GM21619 (cell line): ENCODE data around the gene RNF113B.

Experiments
- ATAC-seq: cut with Tn5 transposase; IDR thresholded peaks from one replicate; pipeline ENCODE4 v1.9.1; 2021; ENCODE audit not compliant: unreplicated experiment

RNF113B gene

DNA sequence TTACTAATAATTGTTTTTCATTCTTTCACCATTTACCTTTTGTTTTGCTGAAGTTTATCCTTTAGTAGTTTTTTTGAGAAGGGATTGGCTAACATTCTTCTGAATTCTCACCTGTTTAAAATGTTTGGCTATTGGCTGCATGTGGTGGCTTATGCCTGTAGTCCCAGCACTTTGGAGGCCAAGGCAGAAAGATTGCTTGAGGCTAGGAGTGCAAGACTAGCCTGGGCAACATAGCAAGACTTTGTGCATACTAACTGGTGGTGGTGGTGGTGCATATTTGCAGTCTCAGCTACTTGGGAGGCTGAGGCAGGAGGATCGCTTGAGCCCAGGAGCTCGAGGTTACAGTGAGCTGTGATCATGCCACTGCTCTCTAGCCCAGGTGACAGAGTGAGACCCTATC is 27.5 kb upstream of the RNF113B start:
- no peak for ATAC-seq

DNA sequence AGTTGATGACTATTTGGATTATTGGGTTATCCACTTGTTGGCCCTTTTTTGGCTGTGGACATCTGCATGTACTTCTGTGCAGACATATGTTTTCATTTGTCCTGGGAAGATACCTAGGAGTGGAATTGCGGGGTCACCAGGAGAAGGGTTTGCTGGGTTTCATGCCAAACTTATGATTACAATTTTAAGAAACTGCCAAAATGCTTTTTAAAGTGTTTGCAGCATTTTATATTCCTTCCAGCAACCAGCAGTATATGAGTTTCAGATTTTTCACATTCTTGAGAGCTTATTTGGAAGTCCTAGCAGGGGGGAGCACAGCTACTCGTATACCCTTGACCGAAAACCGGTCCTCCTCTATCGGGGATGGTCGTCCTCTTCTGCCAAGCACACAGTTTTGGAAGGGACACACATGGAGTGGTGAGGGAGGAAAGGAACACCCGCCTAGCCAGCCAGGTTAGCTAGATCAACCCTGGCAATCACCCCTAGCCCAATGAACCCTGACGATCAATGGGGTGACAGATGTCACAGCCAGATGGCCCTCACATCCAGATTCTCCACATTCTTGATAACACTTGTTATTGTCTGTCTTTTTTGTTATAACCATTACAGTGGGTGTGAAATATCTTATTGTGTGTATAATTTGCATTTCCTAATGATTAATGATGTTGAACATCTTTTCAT is 26.7 kb upstream of the RNF113B start:
- ATAC-seq, result no peak

DNA sequence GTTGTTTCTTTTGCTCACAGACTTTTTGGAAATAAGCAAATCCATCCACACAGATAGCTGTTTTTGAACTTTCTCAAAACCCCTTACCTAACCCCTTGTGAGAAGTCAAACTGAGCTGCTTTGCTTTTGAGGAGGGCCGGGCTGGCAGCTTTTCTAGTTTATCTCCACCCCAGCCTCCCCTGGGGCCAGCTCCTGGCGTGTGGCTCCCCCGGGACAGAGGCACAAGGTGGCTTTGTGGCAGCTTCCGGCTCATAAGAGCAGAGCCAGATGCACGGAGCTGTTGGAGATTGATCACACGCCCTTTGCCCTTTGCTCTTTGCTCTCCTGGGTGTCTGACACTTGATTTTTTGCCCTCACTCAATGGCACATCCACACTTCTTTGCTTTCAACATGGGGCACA is 24.9 kb upstream of the RNF113B start:
- ATAC-seq, result no peak

DNA sequence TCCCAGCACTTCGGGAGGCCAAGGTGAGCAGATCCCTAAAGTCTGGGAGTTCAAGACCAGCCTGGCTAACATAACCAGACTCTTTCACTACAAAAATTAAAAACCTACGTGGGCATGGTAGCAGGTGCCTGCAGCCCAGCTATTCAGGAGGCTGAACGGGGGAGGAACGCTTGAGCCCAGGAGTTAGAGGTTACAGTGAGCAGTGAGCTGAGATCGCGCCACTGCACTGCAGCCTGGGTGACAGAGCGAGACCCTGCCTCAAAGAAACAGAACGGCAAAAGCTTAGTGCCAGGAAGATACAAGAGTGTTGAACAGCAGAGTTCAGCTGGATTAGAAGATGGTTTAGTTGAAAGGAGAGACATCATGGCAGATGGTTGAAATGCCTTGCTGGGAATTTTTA is 24.1 kb upstream of the RNF113B start:
- ATAC-seq, result no peak

DNA sequence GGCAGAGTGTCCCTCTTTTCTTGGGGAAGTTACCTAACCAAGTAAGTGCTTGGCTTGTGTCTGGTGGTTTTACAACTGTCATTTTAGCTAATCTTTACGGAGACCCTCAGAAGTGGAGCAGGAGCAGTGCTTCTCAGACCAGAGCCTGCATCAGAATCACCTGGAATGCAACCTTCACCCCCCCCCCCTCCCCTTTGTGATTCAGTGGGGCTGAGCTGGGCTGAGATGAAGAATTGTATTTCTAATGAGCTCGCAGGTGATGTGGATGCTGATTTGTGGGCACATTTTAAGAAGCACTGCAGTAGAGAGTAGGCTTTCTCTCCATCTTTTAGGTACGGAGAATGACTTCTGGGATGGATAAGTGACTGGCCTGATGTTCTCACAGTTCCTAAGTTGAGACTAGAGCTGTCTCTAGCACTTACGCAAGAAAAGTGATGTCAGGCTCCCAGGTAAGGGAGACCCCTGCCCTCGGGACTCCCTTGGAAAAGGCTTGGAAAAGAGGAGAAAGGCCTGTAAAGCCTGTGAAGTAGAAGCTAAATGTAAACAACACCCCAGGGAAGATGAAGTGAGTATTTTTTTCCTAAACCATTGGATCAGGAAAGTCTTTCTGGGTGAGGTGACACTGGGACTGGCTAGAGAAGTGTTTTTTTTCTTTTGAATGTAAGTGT is 23.3 kb upstream of the RNF113B start:
- ATAC-seq, result no peak

DNA sequence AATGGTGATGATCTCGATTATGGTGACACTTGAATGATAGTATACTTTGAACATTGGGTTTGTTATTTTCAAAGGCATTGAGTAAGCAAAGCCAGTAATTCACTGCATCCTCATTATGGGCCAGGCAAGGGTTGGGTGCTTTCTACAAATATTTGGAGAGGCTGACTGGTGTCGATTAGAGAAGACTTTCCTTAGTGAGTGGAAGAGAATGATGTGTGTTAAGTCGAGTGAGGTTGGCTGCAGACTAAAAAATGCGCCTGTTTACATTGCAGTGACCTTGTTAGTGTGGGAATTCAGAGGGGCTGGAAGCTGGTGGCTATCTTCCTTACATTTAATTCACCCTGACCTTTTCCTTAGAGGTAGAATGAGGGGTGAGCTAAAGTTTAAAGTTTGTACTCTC is 22.4 kb upstream of the RNF113B start:
- ATAC-seq, result no peak

DNA sequence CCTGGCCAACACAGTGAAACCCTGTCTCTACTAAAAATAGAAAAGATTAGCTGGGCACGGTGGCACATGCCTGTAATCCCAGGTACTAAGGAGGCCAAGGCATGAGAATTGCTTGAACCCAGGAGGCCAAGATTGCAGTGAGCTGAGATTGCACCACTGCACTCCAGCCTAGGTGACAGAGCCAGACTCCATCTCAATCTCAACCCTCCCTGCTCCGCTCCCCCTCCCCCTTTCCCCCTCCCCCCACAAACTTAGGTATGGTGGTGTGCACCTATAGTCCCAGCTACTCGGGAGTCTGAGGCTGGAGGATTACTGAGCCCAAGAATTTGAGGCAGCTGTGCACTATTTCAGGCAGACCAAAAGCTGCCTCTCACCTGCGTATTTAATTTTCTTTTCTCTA is 21.6 kb upstream of the RNF113B start:
- no peak for ATAC-seq

DNA sequence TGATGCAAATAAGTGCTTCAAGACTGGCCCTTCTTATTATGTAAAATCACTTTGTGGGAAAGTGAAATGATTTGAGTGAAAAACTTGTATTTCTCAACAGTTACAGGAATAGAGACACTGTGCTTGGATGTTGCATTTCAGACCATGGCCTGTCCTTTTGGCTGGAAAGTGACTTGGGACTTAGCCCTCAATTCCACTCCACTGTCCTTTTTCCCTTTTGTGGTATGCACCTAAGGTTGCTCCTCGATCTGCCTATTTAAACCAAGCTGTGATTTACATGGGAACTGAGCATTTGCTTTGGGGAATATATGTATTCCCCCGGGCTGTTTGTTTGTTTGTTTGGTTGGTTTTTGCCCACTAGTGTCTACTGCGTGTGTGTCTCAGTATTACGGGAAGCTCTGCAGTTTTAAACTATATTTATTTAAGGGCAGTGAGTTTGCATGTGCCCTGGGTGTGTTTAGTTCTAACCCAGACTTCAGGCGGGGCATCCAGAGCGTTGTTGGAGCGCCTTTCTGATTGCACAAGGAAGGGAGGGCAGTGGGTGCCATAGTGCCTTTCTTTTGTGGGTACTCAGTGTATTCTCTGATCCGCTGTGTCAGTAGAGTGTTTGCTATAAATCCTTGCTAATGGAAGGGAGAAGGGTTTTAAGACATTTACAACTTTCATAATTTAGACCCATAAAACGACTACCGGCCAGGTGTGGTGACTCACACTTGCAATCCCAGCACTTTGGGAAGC is 18.2 kb upstream of the RNF113B start:
- ATAC-seq, result no peak

DNA sequence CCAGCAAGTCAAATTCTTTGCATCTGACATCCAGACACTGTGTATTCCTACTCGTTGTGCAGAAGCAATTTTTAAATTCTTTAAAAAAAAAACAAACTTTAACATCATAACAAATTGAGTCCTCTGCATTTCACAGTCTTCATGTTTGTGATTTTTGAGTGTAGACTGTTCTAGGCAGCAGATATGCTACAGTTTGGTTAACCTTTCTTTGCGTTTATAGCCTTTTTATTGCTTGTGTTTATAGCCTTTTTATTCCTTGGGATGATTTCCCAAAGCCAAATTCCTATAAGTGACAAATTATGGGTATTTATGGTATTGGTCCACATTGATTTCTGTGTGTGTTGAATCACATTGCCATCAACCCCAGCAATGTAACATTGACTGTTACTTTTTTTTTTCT is 14.9 kb upstream of the RNF113B start:
- ATAC-seq, result no peak

DNA sequence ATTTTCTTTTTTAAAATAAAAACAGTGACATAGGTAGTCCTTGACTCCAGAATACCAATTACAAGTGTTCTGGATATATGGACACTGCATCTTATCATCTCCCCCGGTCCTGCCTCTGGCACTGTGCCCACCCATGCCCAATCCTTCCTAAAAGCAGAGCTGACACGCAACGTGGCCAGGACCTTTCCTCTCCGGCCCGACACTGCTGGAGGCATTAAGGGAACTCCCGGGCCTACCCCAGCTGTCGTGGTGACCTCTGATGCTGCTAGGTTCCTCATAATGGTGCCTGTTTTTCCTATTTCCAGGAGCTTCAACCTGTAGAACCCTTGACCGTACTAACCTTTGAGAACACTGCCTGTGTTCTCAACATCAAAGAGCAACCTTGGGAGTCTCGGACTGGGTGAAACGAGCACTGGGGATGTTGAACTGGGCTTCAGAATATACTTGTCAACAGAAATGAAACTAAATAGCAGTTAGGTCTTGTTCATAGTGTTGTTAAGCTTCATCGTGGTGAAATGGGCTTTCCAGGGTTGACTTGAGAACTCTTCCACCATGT is 13.9 kb upstream of the RNF113B start:
- ATAC-seq, result no peak

DNA sequence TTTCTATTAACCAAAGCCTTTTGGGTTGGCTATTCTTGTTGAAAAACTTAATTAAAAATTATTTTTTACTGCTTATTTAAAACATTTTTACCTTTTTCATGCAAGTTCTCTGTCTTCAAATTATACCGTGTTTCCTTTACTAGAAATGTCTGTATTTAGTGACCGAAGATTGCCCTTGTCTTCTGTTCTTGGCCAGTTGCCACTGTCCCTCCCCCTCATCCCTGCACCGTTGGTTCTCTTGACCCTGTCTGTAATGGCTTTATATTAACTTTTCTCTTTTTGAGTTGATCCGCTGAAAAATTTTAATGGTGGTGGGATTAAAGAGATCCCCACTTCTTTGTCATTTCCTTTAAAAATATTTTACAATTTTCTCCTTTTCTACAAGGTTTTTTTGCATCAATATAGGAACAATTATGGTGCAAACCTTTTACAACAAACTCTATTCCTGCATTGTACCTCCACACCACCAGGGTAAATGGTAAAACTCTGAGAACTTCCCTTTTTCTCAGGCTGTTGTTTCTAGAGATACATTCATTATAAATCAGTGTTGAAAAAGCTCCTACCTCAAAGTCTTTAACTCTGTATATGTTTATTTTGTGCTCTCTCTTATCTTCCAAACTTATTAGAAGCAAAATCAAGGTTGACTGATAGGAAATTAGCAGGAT is 12.9 kb upstream of the RNF113B start:
- no peak for ATAC-seq

DNA sequence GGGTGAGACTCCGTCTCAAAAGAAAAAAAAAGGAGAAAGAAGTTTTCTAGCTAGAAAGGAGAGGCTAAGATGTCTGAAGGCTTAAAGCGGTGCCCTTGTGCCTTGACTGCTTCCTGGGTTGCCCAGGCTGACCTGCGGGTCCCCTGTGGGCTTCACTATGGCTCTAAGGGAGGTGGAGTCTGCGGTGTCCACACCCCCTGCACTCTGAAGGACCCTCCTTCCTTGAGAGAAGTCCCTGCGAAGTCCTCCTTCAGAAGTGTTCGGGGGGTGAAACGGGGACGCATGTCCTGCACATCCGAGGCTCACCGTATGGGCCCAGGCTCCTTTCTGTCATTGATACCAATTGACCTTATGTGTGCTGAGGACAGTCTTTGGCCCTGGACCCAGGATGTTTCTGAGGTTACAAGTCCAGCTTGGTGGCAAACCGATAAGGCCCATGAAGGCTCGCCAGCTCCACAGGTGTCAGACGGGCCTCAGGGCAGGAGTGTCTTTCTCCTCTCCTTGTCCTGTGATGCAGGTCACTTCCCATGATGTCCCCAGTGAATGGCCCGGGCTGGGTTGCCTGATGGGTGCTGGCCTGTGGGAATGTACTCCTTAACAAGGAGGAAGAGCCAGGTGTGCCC is 11.6 kb upstream of the RNF113B start:
- no peak for ATAC-seq

DNA sequence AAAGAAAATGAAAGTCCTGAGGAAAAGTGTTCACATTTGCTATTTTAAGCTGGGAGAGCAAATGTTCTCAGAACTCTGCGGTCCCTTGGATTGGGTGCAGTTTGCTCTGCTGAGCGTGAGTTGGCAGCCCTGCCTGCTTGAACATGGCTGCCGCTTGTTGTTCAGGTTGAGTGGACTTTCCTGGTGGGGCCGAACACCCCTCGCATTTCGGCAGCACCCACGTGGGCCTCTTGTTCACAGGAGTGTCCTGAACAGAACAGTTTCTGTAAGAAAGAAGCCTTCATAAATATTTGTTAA is 10.8 kb upstream of the RNF113B start:
- no peak for ATAC-seq

DNA sequence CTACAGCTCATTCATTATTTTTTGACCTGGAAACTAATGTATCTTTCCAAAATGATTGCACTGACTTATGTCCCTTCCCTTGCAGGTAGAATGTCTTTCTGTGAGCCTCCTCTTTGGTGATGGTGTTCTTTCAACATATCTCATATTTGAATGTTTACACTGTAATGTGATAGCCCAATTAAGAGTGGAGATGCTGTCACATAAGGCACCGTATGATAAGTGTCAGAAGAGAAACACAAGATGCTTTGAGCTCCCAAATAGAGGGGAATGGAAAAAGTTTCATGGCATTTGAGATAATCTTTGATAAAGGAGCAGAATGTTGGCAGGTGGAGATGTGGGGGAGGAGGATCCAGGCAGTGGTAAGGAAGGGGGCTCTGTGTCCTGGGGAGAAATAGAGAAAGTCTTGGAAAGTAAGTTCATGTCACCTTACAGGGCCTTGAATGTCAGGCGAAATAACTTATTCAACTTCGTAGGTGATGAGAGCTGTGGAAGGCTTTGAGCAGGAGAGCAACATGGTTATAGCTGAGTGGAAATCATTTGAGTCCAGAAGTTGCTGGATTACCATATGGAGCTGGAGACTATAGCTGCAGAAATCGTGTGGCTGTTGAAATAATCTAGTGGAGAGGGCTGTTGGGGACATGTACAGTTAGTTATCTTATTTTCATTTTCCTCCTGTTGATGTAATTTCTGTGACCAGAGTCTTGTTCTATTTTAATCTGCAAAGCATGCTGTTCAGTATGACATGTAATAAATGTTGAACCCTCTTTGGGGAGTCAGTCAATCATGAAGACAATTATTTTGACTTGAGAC is 10.3 kb upstream of the RNF113B start:
- no peak for ATAC-seq

DNA sequence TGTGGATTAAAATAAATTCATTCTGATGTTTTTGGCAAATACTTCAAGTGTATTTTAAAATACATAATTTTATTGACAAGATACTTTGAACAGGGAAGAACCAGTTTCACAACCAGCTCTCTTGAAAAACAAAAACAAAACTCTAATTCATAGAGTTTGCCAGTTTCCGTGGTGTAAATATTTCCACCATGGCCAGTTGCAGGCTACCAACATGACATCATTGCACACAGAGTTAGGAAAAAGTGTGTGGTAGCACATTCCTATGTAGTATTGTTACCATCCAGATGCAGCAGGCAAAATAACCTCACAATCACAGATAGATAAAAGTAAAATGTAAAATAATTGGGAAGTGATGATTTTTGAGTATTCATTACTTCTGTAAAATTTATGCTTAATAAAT is 7.7 kb upstream of the RNF113B start:
- ATAC-seq, result no peak

DNA sequence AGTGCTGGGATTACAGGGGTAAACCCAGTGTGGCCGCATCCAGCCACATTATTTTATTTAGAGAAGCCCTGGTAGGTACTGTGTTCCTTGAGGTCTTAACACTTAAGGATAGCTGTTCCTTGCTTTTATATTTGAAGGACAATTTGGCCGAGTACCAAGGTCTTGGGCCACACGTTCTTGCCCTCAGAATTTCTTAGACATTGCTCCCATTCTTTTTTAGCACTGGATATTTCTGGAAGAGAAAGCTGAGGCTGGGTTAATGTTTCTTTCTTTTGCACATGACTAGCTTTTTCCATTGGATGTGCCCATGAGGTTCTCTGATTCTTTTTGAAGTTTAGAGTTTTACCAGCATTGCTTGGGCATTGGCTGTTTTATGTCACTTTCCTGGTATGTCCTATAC is 5.5 kb upstream of the RNF113B start:
- no peak for ATAC-seq

DNA sequence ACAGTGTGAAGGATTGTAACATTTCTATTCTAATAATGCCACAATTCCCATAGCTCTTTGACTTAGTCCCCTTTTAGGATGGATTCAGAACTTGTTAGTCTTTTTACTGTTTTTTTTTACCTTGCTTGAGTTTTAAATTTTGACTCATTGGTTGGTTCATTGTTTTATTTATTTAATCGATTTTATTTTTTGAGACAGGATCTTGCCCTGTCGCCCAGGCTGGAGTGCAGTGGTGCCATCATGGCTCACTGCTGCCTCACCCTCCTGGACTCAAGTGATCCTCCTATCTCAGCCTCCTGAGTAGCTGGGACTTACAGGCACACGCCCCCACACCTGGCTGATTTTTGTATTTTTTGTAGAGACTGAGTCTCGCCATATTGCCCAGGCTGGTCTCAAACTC is 5.1 kb upstream of the RNF113B start:
- ATAC-seq, result no peak

DNA sequence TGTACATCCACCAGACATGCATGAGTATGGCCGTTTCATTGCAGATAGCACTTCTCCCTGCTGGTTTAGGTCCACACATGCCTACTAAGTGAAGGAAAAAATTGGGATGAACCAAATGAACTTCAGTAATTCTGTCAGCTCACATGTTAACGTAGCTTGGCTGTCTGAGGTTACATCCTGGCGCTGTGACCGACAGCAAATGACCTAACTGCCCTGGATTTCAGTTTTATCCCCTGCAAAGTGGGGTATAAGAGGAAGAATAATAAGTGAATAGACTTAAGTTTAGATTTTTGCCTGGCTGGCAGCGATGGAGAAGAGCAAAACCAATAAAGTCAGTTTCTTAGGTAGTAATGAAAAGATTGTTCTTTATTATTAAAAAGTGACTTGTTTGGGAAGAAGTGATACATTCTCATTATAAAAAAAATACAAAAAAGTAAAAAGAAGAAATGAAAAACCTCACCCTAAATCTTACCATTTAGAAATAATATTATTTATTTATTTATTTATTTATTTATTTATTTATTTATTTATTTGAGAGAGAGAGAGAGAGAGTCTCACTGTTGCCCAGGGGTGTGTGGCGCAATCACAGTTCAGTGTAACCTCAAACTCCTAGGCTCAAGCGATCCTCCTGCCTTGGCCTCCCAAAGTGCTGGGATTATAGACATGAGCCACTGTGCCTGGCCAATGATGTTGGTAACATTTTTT is 4.2 kb upstream of the RNF113B start:
- no peak for ATAC-seq

DNA sequence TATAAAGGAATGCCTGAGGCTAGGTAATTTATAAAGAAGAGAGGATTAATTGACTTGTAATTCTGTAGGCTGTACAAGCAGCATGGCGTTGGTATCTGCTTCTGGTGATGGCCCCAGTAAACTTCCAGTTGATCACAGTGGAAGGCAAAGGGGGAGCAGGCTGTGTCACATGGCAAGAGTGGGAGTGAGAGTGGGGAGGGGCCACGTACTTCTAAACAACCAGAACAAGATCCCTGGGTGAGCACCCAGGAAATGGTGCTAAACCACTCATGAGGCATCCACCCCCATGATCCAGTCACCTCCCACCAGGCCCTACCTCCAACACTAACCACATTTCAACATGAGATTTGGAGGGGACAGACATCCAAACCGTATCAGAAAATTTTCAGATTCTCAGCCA is 3.0 kb upstream of the RNF113B start:
- ATAC-seq, result no peak

DNA sequence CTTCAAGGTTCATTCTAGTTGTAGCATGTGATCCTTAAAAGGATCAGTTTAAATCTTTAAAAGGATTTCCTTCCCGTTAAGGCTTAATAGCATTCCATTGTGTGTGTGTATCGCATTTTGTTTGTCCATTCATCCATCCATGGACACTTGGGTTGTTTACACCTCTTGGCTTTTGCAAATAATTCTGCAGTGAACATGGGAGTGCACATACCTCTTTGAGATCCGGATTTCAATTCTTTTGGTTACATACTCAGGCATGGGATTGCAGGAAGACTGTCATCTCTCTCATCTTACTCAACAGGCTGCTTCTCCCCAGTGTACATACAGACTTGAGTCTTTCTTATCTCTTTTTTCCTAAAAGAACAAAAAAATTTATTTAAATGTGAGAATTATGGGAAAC is 1.2 kb downstream of the RNF113B start:
- no peak for ATAC-seq
